CD4-positive, alpha-beta T cell treated with Interleukin-4 for 1 hour (primary cell): ENCODE data around the gene OR2A1.
A peak's percentile ranks its signal among the peaks of the same experiment; 100 is the strongest.
"Not testable (repeated sequence)": the region's sequence is repeated elsewhere in the genome, so short reads cannot be mapped to it uniquely, and the experiment has no call there.

Experiments
- DNase-seq, 2 donors: peaks; one replicate each; pipeline ENCODE4 v3.0.0-alpha.2; 2020 to 2022

Gene OR2A1, protein sequence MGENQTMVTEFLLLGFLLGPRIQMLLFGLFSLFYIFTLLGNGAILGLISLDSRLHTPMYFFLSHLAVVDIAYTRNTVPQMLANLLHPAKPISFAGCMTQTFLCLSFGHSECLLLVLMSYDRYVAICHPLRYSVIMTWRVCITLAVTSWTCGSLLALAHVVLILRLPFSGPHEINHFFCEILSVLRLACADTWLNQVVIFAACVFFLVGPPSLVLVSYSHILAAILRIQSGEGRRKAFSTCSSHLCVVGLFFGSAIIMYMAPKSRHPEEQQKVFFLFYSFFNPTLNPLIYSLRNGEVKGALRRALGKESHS

DNA sequence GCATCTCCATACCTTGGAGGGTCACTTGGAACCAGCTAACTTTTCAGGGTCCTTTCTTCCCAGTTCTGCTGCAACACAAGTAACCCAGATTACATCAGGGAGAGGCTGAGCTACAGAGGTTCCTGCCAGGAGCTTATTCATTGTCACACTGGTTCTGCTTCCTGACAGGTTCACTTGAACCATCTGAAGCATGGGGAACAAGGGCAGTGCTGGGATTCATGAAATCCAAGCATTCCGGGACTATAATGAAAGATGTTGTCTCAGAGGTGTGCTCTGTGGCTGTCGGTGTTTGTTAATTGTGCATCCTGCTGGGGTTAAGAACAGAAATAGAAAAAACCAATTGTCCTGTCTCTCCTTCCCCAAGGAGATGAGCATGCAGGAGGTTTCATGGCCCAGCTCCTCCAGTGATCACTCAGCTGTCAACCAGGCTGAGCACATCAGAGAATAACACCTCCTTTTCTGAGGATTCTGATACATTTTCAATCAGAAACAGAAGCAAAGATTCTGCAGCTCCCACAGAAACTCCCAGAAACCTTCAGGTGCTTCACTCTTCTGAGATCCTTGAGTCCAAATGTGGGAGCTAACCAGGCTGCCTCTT lies at the start of gene OR2A1:
Gene OR2A1 (plus strand): TSS at position 548 of the 598 bp plus-strand sequence. CDS start 5,706 bp downstream, outside the sequence.
- DNase-seq, result not testable (repeated sequence)

DNA sequence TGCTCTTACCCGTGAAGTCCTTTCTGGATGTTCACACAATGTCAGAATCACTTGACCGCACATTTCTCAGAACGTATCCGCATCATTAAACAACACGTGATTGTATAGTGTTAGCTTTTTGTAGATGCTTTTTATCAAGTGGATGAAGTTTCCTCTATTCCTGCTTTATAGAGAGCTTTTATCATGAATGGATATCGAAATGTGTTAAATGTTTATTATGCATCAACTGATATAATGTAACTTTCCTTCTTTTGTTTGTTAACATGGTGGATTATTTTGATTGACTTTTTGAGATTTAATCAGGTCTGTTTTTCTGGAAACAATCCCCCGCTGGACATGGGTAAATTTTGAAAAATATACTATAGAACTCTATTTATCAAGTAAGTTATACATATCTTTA lies 47.5 kb upstream of the OR2A1 start, which contains the start of gene OR2A7:
Gene OR2A7 (minus strand): TSS at position 101 of the 400 bp plus-strand sequence. CDS start 5,164 bp downstream, outside the sequence.
- not testable (repeated sequence) for DNase-seq

DNA sequence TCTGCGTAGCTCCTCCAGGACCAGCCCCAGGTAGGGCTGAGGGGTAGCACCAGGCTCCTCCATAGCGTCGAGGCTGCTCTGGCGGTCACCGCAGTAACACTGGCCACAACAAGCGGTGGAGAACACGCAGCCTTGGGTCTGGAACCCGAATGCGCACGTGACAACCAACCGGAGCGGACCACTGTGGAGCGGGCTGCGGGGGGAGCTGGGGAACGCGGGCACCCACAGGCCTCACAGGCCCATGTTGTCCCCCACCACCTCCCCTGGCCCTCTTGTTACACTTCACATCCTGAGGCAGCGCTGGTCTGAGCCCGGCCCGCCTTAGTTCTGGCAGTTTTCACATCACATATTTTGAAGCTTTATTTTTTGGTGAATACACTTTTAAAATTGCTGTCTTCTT lies 43.0 kb upstream of the OR2A1 start, which contains the start of gene CTAGE8:
Gene CTAGE8 (minus strand): TSS at position 101 of the 400 bp plus-strand sequence. CDS start 38 bp downstream, at position 63.
- DNase-seq, result not testable (repeated sequence)

DNA sequence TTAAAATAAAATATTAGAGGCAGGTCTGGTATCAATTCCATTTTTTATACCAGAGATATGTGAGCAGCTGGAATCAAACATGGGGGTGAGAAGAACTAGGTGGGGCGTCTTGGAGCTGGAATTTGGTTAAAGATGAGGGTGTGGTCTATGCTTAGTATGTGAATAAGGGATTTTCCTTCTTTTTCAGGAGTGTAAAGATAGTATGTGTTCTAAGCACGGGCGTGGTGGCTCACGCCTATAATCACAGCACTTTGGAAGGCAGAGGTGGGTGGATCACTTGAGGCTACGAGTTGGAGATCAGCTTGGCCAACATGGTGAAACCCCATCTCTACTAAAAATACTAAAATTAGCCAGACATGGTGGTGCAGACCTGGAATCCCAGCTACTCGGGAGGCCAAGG lies 36.9 kb upstream of the OR2A1 start:
- not testable (repeated sequence) for DNase-seq

DNA sequence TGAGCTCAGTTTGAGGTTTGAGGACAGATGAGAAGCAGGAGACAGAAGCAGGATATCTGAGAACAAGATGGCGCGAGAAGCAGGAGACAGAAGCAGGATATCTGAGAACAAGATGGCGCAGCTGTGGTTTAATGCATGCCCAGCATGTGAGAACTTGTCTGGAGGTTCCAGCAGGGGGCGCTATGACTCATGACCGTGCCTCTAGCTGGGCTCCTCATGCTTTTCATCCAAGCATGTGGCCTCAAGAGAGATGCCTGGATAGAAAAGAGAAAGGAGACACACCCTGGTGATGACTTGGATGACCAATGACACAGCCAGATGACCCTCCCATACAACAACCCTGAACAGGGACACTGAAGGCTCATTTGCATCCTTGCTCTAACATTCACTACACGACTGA lies 32.2 kb upstream of the OR2A1 start:
- not testable (repeated sequence) for DNase-seq

DNA sequence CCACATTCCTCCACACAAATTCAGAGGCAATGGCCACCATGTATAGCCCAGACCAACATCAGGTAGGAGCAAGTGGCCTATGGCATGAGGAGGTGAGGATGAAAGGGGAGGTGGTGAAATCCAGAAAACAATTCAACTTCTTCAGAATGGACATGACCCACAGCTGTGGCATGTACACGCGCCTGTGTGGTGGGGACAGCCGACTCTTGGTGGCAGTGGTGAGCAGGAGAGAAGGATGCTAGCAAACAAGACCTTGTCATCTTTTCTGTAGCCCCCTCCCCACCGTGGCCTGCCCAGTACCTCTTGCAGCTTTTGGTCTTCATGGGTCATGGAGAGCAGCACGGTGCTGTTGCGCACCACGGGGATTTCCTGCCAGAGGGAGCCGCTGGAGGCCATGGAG lies 30.2 kb upstream of the OR2A1 start:
- not testable (repeated sequence) for DNase-seq

DNA sequence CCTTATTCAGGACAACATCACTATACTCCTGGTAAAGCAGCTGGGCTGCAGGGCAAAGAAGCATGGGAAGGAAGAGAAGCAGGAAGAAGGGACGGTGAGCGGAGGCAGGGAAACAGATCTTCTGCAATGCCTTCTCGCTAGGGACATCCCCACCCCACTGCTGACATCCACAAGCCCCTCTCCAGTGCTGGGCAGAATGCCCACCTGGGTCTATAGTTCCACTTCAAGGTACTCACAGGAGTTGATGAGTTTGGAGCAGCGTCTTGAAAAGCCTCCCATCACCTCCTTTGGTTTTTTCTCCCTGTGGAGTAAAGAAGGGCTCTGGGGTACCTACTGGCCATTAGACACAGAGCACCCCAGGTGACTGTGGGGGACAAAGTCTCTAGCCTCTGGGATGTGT lies 29.7 kb upstream of the OR2A1 start:
- DNase-seq, result not testable (repeated sequence)

DNA sequence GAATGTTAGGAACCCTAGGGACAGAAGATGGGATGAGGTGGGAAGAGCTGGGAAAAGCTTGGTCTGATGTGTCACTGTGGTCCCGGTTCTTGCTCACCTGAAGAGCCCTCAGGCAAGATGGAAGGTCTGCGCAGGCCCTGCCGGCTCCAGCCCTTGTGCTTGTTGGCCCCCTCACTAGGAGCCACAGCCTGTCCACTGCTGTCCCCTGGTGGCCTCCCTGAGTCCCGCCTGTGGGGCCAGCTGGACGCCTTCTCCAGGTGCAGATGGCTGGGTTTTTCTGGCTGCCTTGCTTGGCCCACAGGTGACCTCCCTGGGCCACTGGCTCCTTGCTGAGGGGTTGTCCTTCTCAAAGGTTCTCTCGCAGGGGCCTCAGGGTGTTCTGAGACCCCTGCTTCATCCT lies 28.5 kb upstream of the OR2A1 start:
- DNase-seq, result not testable (repeated sequence)

DNA sequence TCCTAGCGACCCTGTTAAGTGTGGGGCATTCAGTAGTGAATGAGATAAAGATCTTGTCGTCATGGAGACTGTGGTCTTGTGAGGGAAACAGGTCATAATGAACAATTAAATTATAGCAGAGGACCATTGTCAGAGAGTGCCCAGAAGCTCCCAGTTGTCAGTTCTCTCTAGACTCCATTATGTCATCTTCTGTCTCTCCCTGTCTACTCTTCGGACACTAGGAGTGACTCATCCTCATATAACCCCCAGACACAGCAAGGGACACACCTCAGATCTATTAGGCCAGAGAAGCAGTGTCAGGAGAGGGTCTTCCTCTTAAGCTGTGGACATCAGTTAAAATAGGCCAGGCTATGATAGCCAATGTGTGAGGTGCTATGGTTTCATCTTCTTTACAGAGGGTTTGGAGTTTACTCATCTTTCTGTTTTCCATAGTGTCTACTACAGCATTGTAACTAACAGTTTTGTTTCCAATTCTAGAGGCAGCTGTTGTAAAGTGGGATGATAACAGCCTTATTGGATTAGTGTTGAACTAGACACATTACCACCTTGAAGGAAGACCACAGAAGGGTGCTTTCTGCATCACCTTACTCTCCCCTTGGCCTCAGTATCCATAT lies 24.9 kb upstream of the OR2A1 start:
- DNase-seq, result not testable (repeated sequence)

DNA sequence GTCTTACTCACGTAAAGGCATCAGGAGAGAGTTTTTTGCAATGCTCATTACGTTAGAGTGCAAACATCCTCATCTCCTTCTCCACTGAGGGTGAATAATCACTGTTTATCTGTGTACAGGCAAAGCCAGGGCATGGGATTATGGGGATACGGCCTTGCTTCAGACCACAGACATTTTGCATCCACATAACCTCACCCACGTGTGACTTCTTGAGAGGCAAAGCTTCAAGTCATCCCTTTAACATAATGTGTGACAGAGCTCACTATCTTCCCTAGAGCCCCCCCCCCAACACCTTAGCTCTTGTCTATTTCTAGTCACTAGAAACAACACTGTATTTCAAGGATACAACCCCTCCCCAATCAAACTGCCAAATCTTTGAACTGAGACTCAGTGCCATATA lies 20.6 kb upstream of the OR2A1 start:
- peak in 1 of 2 donors; percentile 1 for DNase-seq

DNA sequence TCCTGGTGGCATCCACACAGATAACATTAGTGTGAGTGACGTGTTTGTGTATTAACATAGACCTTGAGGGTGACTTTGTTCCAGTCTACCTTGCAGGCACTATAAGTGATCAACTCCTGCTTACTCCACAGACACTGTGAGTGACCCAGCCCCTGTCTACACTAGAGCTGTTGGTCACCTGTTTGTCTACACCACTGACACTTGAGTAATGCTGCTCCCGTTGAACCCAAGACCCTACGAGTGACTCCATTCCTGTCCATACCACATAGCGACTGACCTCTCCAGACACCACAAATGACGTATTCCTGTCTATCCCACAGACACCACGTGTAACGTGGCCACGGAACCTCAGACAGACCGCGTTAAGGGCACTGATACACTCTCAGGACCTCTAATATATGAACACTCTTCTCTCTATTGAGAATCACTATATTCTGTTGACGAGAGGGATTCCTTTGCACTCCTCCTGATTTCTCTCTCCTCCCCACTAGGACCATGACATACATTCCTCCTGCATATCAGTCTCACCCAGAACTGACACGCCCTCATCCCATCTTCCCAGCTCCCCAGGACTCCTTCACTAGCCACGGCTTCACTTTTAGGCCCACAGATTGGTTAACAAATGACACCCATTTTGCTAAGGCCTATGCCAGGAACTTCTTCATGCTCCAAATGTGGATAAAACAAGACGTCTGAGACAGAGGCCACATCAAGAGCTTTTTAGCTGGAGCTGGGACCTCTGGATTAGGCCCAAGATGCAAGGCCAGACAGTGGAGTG lies 19.6 kb upstream of the OR2A1 start:
- peak in 1 of 2 donors; percentile 6 for DNase-seq

DNA sequence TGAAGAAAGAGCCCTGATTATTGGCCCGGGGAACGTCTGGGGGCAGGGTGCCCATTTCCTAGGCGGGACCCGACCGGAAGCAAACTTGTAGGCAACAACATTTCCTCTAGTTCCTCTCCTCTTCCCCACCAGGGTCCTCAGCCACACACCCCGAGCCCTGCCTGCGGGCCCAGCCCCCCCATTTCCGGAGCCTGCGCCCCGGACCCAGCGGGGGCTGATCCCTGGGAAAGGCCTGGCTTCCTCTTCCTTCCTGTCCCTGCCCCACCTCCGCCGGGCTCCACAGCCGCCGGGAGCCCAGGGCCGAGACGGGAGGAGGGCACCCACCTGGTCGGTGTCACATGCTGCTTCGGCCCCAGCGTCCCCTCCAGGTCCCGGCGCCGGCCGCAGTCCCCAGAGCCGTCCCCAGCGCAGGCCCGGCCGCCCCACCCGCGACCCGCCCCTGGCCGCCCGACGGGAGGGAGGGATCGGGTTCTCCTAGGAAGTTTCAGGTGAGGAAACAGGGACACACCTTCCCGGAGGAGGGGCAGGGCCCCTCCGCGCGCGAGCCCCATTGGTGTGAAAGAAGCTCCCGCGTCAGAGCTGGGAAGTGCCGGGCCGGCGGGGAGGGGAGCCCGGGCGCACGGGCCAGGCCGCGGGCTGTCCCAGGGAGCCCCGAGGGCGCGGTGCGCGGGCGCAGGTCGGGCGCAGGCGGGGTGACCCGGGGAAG lies 18.3 kb upstream of the OR2A1 start:
- DNase-seq, result peak in 1 of 2 donors; percentile 11

DNA sequence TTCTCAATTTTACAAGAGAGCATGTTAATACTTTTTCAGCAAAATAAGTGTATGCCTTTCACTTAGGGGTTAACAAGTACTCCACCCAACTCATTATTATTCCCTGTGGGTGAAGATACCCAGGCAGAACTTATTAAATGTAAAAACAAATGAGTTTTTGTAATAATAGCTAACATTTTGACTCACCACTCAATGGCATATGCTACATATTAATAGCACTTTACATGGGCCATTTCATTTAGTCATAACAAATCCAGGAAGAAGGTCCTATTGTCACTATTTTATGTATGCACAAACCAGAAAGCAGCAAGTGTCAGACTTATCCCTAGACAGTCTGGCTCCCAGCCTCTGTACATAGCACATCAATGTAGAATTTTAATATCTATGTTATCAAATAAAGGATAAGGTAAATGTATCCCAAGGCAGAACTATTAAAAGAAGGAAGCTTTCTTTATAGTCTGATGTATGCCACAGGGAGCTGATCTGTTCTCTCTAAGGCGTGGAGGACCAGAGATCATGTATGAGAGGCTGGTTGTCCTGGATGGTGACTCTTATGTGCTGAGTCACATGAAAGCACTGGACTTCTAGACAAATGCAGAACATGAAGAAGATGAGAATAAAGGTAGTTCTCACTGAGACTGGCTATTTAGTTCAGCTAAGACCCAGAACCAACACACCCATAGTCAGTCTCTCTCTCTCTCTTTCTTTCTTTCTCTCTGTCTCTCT lies 9.5 kb upstream of the OR2A1 start:
- DNase-seq, result not testable (repeated sequence)

DNA sequence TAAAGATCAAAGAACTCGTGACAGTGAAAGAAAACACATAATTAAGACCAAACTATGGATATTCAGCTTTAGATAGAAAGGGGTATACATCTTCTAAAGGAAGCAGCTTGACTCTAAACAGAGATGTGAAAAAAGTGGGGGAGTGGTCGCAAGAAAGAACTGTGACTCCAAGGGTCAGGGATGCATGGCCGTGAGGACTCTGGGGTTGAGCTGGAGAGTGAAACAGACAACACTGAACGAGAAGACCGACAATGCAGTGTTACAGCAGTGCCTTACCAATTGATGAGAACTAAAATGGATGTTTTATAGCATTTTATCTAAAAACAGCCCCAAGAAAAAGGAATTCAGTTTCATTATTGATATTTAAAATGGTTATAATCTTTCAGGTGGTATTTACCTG lies 8.6 kb upstream of the OR2A1 start:
- not testable (repeated sequence) for DNase-seq

DNA sequence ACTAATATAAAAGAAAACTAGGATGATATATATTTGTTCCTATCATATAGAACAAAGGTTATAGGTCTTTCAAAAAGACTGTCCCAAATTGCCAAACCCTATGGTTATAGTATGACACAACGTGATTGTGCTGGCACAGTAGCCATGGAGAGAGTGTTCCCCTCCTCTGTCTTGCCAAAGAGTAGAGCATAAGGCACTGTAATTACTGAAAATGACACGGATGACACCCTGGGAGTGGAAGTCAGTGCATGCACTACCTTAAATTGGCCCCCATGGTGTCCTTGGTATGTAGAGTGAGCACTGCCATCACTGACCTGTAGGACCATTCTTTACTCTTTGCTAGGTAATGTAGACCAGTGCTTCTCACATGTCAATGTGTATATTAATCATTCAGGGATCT lies 7.1 kb upstream of the OR2A1 start:
- DNase-seq, result not testable (repeated sequence)

DNA sequence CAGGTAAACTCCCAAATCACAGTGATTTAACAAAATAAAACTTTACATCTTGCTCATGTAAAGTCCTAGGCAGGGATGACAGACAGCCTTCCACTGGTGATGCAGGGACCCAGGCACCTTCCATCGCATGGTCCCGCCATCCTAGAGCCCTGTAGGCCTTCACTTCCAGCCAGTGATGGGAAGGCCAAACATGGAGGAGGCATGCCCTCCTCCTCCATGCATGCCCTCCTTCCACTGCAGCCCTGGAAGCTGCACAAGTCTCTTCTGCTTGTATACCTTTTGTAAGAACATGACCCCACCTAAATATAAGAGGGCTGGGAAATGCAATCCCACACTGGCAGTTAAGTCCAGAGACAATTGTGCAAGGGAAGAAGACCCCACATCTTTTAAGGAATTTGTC lies 2.5 kb upstream of the OR2A1 start:
- not testable (repeated sequence) for DNase-seq

DNA sequence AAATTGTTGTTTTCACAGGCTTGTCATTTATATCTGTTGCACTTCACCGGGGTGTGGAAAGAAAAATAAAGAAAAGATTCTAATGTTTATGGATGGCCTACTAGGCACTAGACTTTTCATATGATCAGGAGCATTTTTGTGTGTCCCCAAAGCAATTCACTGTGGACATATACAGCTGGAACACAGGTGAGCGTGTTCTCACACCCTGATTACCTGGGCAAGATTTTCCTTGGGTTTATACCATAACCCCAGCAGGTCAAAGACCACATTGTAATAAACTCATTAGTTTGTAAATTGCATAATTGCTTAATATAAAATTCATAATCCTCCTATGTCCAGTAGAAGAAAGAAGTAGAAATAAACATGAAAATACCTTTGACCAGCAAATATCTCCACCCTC lies 1.0 kb upstream of the OR2A1 start:
- not testable (repeated sequence) for DNase-seq

DNA sequence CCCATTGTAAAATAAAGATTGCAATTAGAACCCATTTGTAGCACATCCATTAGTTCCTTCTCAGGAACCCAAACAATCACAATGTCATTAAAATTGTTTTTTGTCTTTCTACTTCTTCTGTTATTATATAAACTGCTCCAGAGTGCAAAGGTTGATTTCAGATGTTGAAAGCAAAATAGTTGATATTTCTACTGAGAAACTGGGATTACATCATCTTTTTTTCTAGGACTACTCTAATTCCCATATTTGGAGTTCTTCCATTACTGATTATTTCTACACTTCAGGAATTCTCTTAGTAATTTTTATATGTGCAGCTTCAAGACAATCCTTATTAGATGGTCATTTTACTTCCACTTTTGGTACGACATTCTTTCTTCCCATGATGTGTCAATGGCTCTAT lies 5.3 kb downstream of the OR2A1 start:
- DNase-seq, result not testable (repeated sequence)

DNA sequence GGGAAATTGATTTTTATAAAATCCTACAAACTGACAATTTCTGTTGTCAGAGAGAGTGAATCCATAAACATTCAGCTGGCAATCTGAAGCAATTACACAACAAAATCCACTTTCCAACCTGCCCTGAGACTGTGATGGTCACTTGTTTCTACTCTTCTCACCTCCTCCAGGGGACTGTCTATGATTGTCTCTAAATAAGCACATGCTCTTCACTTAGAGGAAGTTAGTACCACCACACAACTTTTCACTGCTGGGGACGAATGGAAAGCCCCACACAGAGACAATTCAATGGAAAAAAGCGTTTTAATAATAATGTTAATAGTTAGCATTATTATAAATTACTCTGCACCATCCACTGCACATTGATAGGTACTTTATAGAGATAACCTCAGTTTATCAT lies 7.3 kb downstream of the OR2A1 start:
- DNase-seq, result not testable (repeated sequence)

DNA sequence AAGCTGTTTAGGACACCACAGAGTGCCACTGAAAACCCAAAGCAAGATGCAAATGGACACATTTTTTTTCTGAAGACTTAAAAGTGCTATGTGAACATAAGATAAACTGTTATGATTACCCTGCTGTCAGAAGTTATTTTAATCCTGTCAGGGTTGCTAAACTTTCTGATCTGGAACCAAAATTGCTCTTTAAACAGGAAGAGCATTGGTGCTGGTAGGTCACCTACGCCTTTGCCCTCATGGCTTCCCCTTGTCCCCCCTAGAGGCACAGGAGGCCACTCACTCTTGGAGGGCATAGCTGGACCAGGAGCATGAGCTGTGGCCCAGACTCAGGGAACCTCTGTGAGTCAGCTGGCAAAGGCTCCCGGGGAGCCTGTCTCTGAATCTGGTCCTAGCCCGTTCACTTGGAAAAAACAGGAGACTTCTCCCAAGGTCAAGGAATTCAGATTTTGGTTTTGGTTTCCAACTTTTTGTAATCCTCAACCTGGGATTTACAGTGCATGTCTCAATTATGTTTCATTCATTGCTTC lies 9.5 kb downstream of the OR2A1 start:
- not testable (repeated sequence) for DNase-seq

DNA sequence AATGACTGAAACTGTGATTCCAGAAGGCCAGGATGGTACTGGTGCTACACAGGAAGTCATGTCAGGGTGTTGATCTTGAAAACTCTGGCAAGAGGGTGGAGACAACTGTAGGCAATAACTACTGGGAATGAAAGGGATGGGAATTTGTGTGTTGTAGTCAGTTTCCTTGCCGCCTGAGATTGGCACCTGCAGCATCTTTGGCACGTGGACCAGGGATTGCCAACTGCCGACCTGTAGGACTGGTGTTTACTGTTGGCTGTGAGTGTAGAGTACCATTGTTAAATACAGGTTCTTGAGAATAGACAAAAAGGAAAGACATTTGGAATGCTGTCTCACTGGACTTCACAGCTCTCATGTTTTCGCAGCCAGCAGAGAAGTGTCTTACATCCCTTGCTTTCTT lies 11.1 kb downstream of the OR2A1 start:
- not testable (repeated sequence) for DNase-seq
